ENCODE data around the gene HBS1L.
"Not testable (repeated sequence)": the region's sequence is repeated elsewhere in the genome, so short reads cannot be mapped to it uniquely, and the experiment has no call there.

The HBS1L gene

DNA sequence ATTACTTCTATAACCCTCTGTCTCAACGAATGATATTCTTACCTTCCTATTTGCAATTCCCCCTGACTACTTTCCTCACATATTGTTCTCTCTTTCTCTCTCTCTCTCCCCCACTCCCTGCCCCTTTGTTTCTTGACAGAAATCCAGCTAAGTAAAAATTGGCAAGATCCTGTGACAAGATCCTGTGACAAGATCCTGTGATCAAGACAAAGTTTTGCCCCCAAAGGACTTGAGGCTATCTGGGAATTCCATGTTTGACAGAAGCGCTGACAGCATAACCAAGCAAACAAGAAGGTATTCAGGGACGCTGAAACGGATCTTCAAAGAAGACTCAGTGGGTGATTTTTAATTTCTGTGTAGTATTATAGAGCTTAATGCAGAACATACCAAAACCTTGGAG is 5.5 kb upstream of the HBS1L start:
- H3K36me3 Mint-ChIP-seq: no peaks in the 10 kb centered on the region
- no peak overlapping the region for H3K4me3 Mint-ChIP-seq
- H3K27me3 Mint-ChIP-seq: no peaks in the 10 kb centered on the region
- H3K4me1 Mint-ChIP-seq: peaks cover 12% of the 10 kb centered on the region
- ATAC-seq: no peak
- no peak overlapping the region for H3K27ac Mint-ChIP-seq
- H3K9me3 Mint-ChIP-seq: no peaks in the 10 kb centered on the region

GRCh38 chr6:135058299-135058698 is 3.7 kb upstream of the HBS1L start:
- not testable (repeated sequence) for H3K27ac Mint-ChIP-seq, ATAC-seq, H3K27me3 Mint-ChIP-seq, H3K9me3 Mint-ChIP-seq, H3K36me3 Mint-ChIP-seq, H3K4me3 Mint-ChIP-seq
- peaks cover 30% of the 10 kb centered on the region for H3K4me1 Mint-ChIP-seq

DNA sequence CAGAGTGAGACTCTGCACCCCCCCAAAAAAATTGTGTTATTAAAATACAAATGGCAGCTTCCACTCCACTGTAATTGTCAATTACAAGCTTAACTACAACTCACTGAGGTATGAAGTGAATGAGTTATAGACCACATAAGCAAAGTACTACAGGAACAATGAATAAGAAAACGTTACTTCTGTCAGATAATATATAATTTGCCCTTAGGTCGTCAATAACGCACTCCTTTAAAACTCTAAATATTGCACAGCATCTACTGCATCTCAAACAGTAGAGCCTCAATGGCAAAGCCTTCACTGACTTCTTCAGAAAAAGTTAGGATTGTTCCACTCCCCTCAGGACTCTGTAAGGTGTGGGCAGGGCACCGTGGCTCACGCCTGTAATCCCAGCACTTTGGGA is 2.0 kb upstream of the HBS1L start:
- Mint-ChIP-seq H3K4me3 (no peak overlapping the region), H3K9me3 (no peaks in the 10 kb centered on the region), H3K36me3 (no peaks in the 10 kb centered on the region), H3K27me3 (no peaks in the 10 kb centered on the region), H3K27ac (no peak overlapping the region), H3K4me1 (peaks cover 33% of the 10 kb centered on the region)
- ATAC-seq: no peak

- Mint-ChIP-seq H3K27me3 (no peaks in the 10 kb centered on the region), H3K27ac (peak overlapping the region; percentile 98), H3K9me3 (no peaks in the 10 kb centered on the region), H3K4me1 (peaks cover 38% of the 10 kb centered on the region), H3K4me3 (peak overlapping the region; percentile 98), H3K36me3 (no peaks in the 10 kb centered on the region)
- peak; percentile 4 for ATAC-seq
Measured at GRCh38 chr6:135054226-135054568, 425 bp downstream of the HBS1L start.

DNA sequence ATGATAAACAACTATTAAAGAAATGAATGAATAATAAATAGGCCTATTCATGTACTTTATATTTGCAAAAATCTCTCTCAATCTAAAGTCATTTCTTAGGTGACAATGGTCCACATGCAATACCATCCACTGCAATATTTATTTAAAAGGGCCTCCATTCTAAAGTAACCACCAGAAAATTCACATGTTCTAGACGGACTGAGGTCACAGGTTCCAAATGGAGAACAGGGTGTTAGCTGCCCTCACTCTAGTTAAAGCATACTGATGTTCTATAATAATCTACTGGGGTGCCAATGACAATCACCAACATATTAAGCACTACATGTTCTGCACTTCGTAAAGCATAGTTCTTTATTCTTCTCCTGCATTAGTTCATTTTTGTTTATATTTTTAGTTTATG is 1.2 kb downstream of the HBS1L start:
- H3K4me1 Mint-ChIP-seq: peaks cover 45% of the 10 kb centered on the region
- H3K27me3 Mint-ChIP-seq: no peaks in the 10 kb centered on the region
- peaks cover 7% of the 10 kb centered on the region for H3K36me3 Mint-ChIP-seq
- H3K4me3 Mint-ChIP-seq: peak overlapping the region; percentile 98
- no peaks in the 10 kb centered on the region for H3K9me3 Mint-ChIP-seq
- ATAC-seq: no peak
- H3K27ac Mint-ChIP-seq: peak overlapping the region; percentile 98

- H3K4me1 Mint-ChIP-seq: peaks cover 49% of the 10 kb centered on the region
- H3K4me3 Mint-ChIP-seq: peak overlapping the region; percentile 98
- H3K27ac Mint-ChIP-seq: peak overlapping the region; percentile 98
- no peaks in the 10 kb centered on the region for H3K27me3 Mint-ChIP-seq
- ATAC-seq: no peak
- peaks cover 12% of the 10 kb centered on the region for H3K36me3 Mint-ChIP-seq
- H3K9me3 Mint-ChIP-seq: no peaks in the 10 kb centered on the region
Measured at GRCh38 chr6:135052939-135053338, 1.7 kb downstream of the HBS1L start.

- Mint-ChIP-seq H3K9me3 (no peaks in the 10 kb centered on the region), H3K27ac (peak overlapping the region; percentile 66)
Measured at GRCh38 chr6:135048915-135049314, 5.7 kb downstream of the HBS1L start.

DNA sequence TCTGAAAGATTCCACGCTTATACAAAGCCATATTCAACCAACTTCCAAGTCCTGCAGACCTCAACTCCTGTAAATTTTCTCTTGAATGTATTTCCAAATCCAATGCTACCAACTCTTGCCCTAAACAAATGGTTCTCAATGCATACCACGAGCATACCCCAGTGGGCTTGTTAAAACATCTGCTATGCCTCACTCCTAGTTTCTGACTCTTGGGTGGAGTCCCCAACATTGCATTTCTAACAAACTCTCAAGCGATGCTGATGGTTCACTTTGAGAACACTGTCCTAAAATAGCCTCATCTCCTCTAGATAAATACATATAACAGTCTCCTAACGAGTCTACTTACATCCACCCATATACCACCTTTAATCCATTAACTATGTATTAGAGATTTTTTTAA is 7.3 kb downstream of the HBS1L start:
- no peak overlapping the region for H3K4me3 Mint-ChIP-seq
- ATAC-seq: no peak
- no peaks in the 10 kb centered on the region for H3K9me3 Mint-ChIP-seq
- peaks cover 59% of the 10 kb centered on the region for H3K4me1 Mint-ChIP-seq
- H3K27me3 Mint-ChIP-seq: no peaks in the 10 kb centered on the region
- peaks cover 28% of the 10 kb centered on the region for H3K36me3 Mint-ChIP-seq
- peak overlapping the region; percentile 8 for H3K27ac Mint-ChIP-seq

More at GRCh38 chr6:135048915-135049314, 5.7 kb downstream of the HBS1L start:
- H3K27me3 Mint-ChIP-seq: no peaks in the 10 kb centered on the region
- ATAC-seq: no peak
- peaks cover 59% of the 10 kb centered on the region for H3K4me1 Mint-ChIP-seq
- H3K4me3 Mint-ChIP-seq: no peak overlapping the region
- H3K36me3 Mint-ChIP-seq: peaks cover 26% of the 10 kb centered on the region

GRCh38 chr6:135046912-135047311 is 7.7 kb downstream of the HBS1L start:
- Mint-ChIP-seq H3K9me3 (no peaks in the 10 kb centered on the region), H3K27ac (peak overlapping the region; percentile 8), H3K36me3 (peaks cover 32% of the 10 kb centered on the region), H3K27me3 (no peaks in the 10 kb centered on the region), H3K4me1 (peaks cover 58% of the 10 kb centered on the region), H3K4me3 (no peak overlapping the region)
- no peak for ATAC-seq

- H3K27ac Mint-ChIP-seq: peak overlapping the region; percentile 70
- H3K4me1 Mint-ChIP-seq: peaks cover 50% of the 10 kb centered on the region
- no peak overlapping the region for H3K4me3 Mint-ChIP-seq
- ATAC-seq: no peak
- no peaks in the 10 kb centered on the region for H3K27me3 Mint-ChIP-seq
- H3K36me3 Mint-ChIP-seq: peaks cover 36% of the 10 kb centered on the region
- H3K9me3 Mint-ChIP-seq: no peaks in the 10 kb centered on the region
Measured at GRCh38 chr6:135044639-135045038, 10.0 kb downstream of the HBS1L start.

- Mint-ChIP-seq H3K27ac (peak overlapping the region; percentile 25), H3K36me3 (peaks cover 41% of the 10 kb centered on the region), H3K4me3 (no peak overlapping the region)
Measured at GRCh38 chr6:135043846-135044245, 10.8 kb downstream of the HBS1L start.

DNA sequence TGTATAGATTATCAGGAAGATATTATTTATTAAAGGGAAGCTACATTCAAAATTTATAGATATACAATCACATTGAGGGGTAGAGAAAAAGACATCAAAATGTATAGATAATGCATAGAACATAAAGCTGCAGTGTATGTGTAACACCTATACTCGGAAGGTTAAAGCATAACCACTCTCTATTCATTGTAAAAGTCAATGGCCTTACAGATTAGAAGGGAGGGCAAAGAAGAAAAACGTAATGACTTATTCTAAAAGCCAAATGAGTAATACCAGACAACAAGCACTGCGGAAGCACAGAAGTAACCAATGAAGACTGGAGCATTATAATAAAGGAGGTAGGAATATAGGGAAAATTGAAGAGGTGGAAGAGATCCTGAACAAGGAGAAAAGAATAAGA is 11.3 kb downstream of the HBS1L start:
- Mint-ChIP-seq H3K27me3 (no peaks in the 10 kb centered on the region), H3K9me3 (no peaks in the 10 kb centered on the region), H3K4me1 (peaks cover 43% of the 10 kb centered on the region), H3K36me3 (peaks cover 36% of the 10 kb centered on the region), H3K27ac (peak overlapping the region; percentile 25), H3K4me3 (no peak overlapping the region)
- no peak for ATAC-seq

More at GRCh38 chr6:135043846-135044245, 10.8 kb downstream of the HBS1L start:
- H3K27me3 Mint-ChIP-seq: no peaks in the 10 kb centered on the region
- H3K9me3 Mint-ChIP-seq: no peaks in the 10 kb centered on the region
- peaks cover 48% of the 10 kb centered on the region for H3K4me1 Mint-ChIP-seq
- no peak for ATAC-seq

DNA sequence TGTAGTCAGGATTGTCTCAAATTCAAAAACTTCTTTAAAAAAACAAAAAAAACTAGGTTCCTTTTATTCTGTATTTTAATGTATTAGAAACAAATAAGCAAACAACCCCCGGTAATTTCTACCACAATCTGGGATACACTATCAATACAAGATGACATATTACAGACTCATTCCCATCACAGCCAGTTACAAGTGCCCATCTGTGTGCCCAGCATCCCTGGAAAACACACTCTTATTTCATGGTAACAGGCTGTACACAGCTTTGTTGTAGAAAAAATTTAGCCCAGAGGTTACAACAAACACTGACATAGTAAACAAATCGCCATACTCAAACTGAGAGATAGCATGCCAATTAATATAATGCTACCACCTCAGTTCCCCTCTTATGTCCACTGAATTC is 16.3 kb downstream of the HBS1L start:
- Mint-ChIP-seq H3K4me3 (no peak overlapping the region), H3K4me1 (peaks cover 7% of the 10 kb centered on the region), H3K27me3 (no peaks in the 10 kb centered on the region), H3K27ac (no peak overlapping the region), H3K36me3 (peaks cover 38% of the 10 kb centered on the region), H3K9me3 (no peaks in the 10 kb centered on the region)
- ATAC-seq: no peak

DNA sequence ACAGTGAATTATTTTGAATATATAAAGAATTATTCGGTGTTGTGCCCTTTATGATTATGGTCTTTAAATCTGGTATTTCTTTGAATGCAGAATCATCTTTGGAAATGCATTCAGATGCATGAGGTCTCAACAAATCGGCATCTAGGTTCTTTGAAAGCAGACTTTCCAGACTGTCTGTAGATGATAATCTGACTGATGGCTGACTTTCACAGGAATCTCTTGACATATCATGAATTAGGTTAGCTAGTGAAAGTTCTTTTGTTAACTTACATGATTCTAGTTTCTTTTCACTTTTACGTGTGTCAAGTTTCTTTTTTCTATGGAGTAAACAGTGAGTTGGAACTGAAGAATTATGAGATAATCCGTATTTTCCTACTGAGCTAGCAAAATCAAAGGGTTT is 17.1 kb downstream of the HBS1L start:
- Mint-ChIP-seq H3K9me3 (no peaks in the 10 kb centered on the region), H3K27ac (no peak overlapping the region), H3K27me3 (no peaks in the 10 kb centered on the region), H3K36me3 (peaks cover 45% of the 10 kb centered on the region), H3K4me1 (no peaks in the 10 kb centered on the region), H3K4me3 (no peak overlapping the region)
- no peak for ATAC-seq

- Mint-ChIP-seq H3K4me3 (no peak overlapping the region), H3K4me1 (no peaks in the 10 kb centered on the region), H3K9me3 (no peaks in the 10 kb centered on the region), H3K27ac (no peak overlapping the region), H3K36me3 (peaks cover 40% of the 10 kb centered on the region), H3K27me3 (no peaks in the 10 kb centered on the region)
- no peak for ATAC-seq
Measured at GRCh38 chr6:135036731-135037420, 17.7 kb downstream of the HBS1L start.

DNA sequence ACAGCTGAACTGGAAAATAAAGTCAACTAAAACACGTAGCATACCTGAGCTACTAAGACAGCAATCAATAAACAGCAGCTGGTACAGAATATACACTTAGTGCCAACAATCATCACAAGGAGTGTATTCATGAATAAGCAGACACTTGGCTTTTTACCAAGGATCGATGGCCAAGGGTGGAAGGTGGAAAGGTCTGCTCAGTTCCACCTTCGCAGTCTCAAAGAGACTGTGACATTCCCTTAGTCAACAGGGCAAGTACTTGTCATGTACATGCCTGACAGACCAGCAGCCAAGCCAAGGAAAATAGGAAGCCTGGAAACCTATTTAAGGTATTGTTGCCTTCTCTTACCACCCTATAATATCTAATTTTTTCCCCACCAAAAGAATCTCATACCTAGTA is 21.4 kb downstream of the HBS1L start:
- no peaks in the 10 kb centered on the region for H3K27me3 Mint-ChIP-seq
- H3K9me3 Mint-ChIP-seq: no peaks in the 10 kb centered on the region
- H3K27ac Mint-ChIP-seq: no peak overlapping the region
- ATAC-seq: no peak
- H3K4me1 Mint-ChIP-seq: peaks cover 23% of the 10 kb centered on the region
- peaks cover 49% of the 10 kb centered on the region for H3K36me3 Mint-ChIP-seq
- H3K4me3 Mint-ChIP-seq: no peak overlapping the region

Measured in stimulated activated memory B cell treated with anti-CD40 and anti-IgM and Interleukin-4, amounts not matched to agents 10 μg/mL and 1 μg/mL and 100 μg/mL, for 72 hours (primary cell).